Mesodermal cell (in vitro differentiated cells): Measurements from ENCODE around the gene CREB3.

Experiments
- H3K27ac ChIP-seq: 2 replicates; pipeline ENCODE4 v1.7.0; 2013; ENCODE audit warnings: mild to moderate bottlenecking, low read depth, low read length, moderate library complexity; ENCODE audit not compliant: severe bottlenecking
- H3K36me3 ChIP-seq: 2 replicates; pipeline ENCODE4 v1.7.1; 2013; ENCODE audit warnings: mild to moderate bottlenecking, low read length, moderate library complexity; ENCODE audit not compliant: control insufficient read depth, insufficient read depth
- H3K4me1 ChIP-seq: one replicate; pipeline ENCODE4 v1.7.1; 2013; ENCODE audit warnings: mild to moderate bottlenecking, low read length; ENCODE audit not compliant: insufficient read depth, control insufficient read depth, poor library complexity, severe bottlenecking
- H3K4me3 ChIP-seq: 2 replicates; pipeline ENCODE4 v1.7.0; 2013; ENCODE audit warnings: low read length, control low read depth, mild to moderate bottlenecking; ENCODE audit not compliant: insufficient read depth, poor library complexity, severe bottlenecking; ENCODE audit errors: extremely low read depth
- H3K9me3 ChIP-seq: 2 replicates; pipeline ENCODE4 v1.7.1; 2013; ENCODE audit warnings: mild to moderate bottlenecking, low read length, moderate library complexity; ENCODE audit not compliant: control insufficient read depth
- WGBS, 2 experiments: methylation state at CpG; one replicate each; pipeline ENCODE4 v1.1.5; 2013; ENCODE audit warnings: missing lambda C conversion rate in 2 of 2; ENCODE audit not compliant: insufficient coverage in 2 of 2; 5-methylcytosine and 5-hydroxymethylcytosine counted together

CREB3 gene

DNA sequence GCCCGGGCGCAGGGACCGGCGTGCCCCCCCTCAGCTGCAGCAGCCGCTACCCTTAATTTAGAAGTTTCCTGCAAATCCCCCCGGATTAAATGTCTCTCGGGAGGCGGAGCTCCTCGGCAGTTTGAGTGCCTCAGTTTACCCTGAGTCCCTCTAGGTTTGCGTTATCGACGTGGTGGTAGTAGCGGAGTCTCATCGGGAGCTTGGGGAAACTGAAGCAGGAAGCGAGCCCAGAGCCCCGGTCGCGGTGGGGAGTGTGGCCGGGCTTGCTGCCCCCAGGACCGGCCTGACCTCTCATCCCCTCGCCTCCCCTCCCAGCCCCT, 42.2 kb upstream of the CREB3 start:
- peak overlapping the region; percentile 79 for H3K4me3 ChIP-seq
- no peaks in the 10 kb centered on the region for H3K9me3 ChIP-seq
- peaks cover 30% of the 10 kb centered on the region for H3K36me3 ChIP-seq
- H3K27ac ChIP-seq = peak overlapping the region; percentile 92
- H3K4me1 ChIP-seq = peaks cover 26% of the 10 kb centered on the region
- WGBS, 2 experiments = 0% methylated on average over 11 to 19 of the region's 21 CpGs

DNA sequence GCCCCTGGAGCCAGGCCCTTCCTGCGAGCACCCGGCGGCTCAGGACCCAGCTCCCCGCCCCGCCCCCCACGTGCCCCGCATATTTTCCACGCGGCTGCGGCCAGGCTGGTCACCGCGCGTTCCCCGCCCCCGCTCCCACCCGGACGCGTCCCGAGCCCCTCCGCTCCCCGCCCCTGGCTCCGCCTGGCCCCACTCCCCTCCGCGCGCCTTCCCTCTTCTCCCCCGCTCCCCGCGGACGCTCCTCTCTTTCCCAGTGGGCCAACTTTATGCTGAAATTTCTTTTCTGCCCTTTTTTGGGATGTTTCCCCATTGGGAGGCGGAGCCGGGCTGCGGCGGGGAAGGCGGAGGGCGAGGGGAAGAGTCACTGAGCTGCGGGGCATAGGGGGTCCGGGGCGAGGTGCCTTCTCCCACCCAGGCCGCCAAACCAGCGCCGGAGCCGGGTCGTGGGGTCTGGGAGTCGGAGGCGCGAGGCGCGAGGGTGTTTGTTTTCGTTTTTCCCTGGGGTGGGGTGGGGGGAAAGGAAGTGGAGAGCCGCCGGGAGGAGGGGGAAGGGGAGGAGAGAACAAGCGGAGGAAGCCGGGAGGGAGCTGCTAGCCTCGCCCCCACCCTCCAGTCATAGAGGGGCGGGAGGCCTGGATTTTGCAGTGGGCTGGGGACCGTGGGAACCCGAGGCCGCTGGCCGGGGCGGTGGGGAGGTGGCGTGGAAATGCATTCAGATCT, 41.7 kb upstream of the CREB3 start:
- H3K9me3 ChIP-seq = no peaks in the 10 kb centered on the region
- 0% methylated on average over 14 to 16 of the region's 61 CpGs for WGBS, 2 experiments
- H3K27ac ChIP-seq = peak overlapping the region; percentile 92

DNA sequence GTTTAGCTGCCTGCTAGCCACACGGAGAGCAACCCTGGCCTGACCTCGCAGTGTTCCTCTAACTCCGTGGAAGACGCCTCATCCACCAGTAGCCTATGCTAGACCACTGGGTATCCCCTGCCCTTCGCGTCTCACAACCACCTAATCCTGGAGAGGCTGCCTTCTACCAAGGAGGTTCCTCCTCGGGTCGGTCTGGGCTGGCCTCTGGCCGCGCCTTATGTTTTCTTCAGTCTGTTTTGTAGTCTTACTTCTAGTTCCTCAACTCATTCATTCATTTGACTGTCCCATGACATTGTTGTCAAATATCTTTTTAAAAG, 41.2 kb upstream of the CREB3 start:
- H3K36me3 ChIP-seq = peaks cover 30% of the 10 kb centered on the region
- peak overlapping the region; percentile 92 for H3K27ac ChIP-seq
- no peaks in the 10 kb centered on the region for H3K9me3 ChIP-seq
- 12 to 18% methylated on average over 8 to 9 of the region's 10 CpGs for WGBS, 2 experiments
- peak overlapping the region; percentile 79 for H3K4me3 ChIP-seq
- peaks cover 23% of the 10 kb centered on the region for H3K4me1 ChIP-seq

More for the DNA sequence above, 41.7 kb upstream of the CREB3 start:
- Histone ChIP-seq H3K4me1 (peaks cover 23% of the 10 kb centered on the region), H3K36me3 (peaks cover 30% of the 10 kb centered on the region), H3K4me3 (peak overlapping the region; percentile 79)

DNA sequence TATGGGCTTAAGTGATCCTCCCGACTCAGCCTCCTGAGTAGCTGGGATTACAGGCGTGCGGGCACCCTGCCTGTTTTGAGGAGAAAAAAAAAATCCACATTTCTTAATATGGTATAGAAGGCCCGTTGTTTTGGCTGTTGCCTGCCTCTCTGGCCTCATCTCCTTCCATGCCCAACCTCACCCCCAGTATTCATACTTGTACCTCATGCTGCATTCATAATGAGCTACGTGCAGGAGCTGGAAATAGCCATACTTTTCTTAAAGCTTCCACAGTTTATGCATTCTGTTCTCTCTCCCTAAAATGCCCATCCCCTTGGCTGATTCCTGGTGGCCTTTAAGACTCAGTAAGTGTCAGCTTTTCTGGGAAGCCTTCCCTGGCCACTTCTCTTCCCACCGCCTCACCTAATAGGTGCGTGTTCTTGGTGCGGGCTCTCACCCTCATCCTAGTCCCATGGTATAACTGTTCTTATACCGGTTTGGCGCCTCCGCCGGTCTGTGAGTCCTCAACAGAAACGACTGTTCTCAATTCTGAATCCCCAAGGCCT, 40.6 kb upstream of the CREB3 start:
- H3K4me1 ChIP-seq = peaks cover 19% of the 10 kb centered on the region
- WGBS, 2 experiments = 65 to 67% methylated on average over 10 of the region's 13 CpGs
- H3K4me3 ChIP-seq = peak overlapping the region; percentile 79
- H3K36me3 ChIP-seq = peaks cover 29% of the 10 kb centered on the region
- H3K9me3 ChIP-seq = no peaks in the 10 kb centered on the region
- peak overlapping the region; percentile 92 for H3K27ac ChIP-seq

DNA sequence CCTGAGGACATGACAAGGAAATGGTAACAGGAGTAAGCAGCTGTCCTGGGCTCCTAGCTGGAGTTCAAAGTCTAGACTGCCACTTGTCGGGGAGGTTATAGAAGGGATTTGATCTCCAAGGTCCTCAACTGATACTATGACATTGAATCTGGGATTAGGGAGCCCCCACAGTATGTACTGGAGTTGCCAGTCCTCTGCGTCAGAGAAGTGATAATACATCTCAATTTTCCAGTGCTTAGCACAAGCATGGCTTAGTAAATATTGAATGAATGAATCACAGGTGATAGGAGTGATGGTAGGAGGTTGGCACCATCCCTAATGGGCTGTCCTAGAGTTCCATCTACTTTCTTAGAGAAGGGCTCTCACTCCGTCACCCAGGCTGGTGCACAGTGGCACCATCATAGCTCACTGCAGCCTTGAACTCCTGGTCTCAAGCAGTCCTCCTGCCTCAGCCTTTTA, 36.5 kb upstream of the CREB3 start:
- Histone ChIP-seq H3K4me1 (no peaks in the 10 kb centered on the region), H3K36me3 (peaks cover 56% of the 10 kb centered on the region)
- 100% methylated on average over 1 to 3 of the region's 3 CpGs for WGBS, 2 experiments

DNA sequence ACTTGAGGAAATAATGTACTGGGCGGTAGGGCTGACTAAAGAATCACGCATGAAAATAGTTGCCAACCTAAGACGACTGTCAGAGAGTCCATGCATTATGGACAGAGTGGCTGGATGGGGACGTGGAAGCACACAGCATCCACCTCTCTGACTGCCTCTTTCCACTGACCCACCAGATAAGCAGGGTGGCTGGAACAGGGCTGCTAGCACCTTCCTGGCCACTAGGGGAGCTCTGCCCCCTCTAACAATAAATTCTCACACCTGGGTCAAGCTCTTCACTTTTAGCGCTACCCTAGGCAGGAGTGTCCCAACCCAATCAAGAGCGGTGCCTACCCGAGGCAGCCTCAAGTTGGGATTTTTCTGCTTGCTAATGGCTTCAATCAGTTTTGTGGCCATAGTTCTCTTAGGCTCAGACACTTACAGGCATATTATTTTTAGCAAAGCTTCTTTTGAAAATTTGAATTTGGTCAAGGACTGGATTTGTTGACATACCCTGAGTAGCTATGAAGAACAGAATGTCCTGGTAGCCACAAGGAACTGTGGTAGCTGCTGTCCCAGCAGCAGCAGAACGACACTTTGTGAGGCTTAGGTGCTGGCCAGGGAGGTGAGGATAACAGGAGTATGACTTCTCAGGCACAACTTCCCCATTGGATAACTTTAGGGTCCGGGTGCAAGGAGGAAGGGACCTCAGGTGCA, 35.8 kb upstream of the CREB3 start:
- no peak overlapping the region for H3K27ac ChIP-seq
- H3K9me3 ChIP-seq = no peaks in the 10 kb centered on the region
- H3K4me3 ChIP-seq = no peak overlapping the region
- peaks cover 63% of the 10 kb centered on the region for H3K36me3 ChIP-seq
- WGBS, 2 experiments = 64 to 66% methylated on average over 8 to 9 of the region's 9 CpGs
- no peaks in the 10 kb centered on the region for H3K4me1 ChIP-seq

More for the DNA sequence above, 36.5 kb upstream of the CREB3 start:
- Histone ChIP-seq H3K9me3 (no peaks in the 10 kb centered on the region), H3K27ac (no peak overlapping the region), H3K4me3 (no peak overlapping the region)

DNA sequence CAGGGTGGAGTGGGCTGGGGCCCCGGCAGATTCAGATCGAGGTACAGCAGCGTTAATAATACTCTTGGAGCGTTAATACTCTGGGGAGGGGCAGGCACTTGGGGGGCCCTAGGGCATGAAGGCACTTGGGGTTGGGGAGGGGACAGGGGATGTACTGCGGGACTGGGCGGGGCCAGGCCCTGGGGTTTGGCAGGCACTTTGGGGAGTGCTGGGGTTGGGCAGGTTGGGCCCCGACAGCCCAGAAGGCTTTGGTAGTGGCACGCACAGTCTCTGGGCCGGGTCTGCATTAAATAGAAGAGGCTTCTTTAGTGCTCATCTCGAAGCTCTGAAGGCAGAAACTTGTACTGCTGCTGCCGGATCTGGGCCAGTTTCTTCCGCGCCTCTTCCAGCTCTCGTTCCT, 35.0 kb upstream of the CREB3 start:
- H3K36me3 ChIP-seq = peaks cover 71% of the 10 kb centered on the region
- no peaks in the 10 kb centered on the region for H3K4me1 ChIP-seq

DNA sequence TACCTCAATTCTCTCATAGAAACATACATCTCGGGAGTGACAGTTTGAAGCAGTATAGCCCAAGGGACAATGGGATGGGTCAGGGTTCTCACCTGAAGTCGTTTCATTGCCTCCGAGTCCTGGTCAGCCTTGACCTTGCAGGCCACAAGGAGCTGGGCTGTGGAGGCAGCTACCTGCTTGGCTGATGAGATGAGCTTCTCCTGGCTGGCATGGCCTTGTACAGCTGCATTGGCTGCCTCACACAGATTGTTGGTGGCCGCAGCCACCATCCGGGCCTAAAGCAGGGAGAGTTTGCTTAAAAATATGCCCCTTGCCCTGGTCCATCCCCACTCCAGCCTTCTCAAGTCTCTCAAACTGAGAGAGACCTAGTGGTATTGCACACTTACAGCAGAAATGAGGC, 34.2 kb upstream of the CREB3 start:
- H3K27ac ChIP-seq = no peak overlapping the region
- peaks cover 78% of the 10 kb centered on the region for H3K36me3 ChIP-seq
- H3K4me3 ChIP-seq = no peak overlapping the region
- H3K9me3 ChIP-seq = no peaks in the 10 kb centered on the region
- H3K4me1 ChIP-seq = no peaks in the 10 kb centered on the region
- WGBS, 2 experiments = 88 to 92% methylated on average over 5 of the region's 5 CpGs

More for the DNA sequence above, 35.0 kb upstream of the CREB3 start:
- Histone ChIP-seq H3K4me3 (no peak overlapping the region), H3K27ac (no peak overlapping the region), H3K9me3 (no peaks in the 10 kb centered on the region)
- WGBS, 2 experiments = 97 to 98% methylated on average over 9 to 13 of the region's 14 CpGs

DNA sequence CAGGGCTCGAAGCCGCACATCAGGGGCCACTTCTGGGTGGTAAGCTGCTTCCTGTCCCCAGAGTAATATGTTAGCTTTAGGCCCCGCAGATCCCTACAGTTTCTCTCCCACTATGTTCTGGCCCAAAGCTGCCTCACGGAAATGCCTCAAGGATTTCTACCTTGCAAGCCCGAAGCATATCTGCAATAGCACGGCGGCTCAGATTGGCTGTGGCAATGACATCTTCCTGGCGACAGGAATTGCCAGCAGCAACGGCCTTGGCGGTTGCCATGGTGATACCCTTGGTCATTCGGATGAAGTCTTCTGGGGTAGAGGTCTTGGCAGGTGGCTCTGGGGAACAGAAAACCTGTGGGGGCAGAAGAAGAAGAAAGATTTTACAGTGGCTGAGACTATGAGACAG, 32.4 kb upstream of the CREB3 start:
- H3K4me1 ChIP-seq = no peaks in the 10 kb centered on the region
- no peak overlapping the region for H3K27ac ChIP-seq
- H3K4me3 ChIP-seq = no peak overlapping the region
- 92 to 94% methylated on average over 10 to 11 of the region's 11 CpGs for WGBS, 2 experiments
- no peaks in the 10 kb centered on the region for H3K9me3 ChIP-seq
- peaks cover 96% of the 10 kb centered on the region for H3K36me3 ChIP-seq

DNA sequence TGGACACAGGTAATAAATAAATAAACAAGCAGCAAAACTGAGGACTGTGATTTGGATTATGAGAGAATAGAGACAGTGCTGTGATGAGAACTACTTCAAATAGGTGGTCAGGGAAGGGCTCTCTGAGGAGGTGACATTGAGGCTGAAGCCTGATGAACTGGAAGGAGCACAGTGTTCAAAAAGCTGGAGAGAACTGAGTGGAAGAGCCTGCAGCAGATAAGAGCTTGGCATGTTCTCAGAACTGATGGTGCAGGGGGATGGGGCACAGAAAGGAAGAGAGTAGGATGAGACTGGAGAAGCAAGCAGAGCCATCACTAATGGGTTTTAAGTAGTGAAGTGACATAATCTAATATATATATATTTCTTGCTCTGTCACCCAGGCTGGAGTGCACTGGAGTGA, 31.5 kb upstream of the CREB3 start:
- Histone ChIP-seq H3K9me3 (no peaks in the 10 kb centered on the region), H3K36me3 (peaks cover 99% of the 10 kb centered on the region), H3K4me1 (no peaks in the 10 kb centered on the region), H3K27ac (no peak overlapping the region), H3K4me3 (no peak overlapping the region)

DNA sequence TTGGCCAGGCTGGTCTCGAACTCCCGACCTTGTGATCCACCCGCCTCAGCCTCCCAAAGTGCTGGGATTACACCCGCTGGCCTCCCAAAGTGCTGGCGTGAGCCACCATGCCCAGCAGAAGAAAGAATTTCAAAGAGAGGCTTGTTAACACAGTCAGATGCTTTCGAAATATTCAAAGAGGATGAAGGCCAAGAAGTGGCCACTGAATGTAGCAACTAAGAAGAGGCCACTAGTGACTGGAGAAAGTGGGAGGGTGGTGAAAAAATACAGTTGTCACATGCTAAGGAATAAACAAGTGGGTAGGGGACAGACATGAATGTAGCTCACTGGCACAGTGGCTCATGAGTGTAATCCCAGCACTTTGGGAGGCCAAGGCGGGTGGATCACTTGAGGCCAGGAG, 29.8 kb upstream of the CREB3 start:
- Histone ChIP-seq H3K4me3 (no peak overlapping the region), H3K4me1 (no peaks in the 10 kb centered on the region), H3K27ac (no peak overlapping the region), H3K9me3 (no peaks in the 10 kb centered on the region), H3K36me3 (peaks cover 100% of the 10 kb centered on the region)
- WGBS, 2 experiments = 96 to 98% methylated on average over 7 of the region's 7 CpGs
